ENCODE results near the gene FBXO42. TPM values are rescaled to one million over a fixed set of nuclear protein-coding genes. Genes with fewer than 3 reads are reported as not detected.

FBXO42 gene
- total and polyA plus RNA-seq, 8 donors = 4.3 to 35.4 (median 13.9) TPM

GRCh38 chr1:16211824-16212223, 140.5 kb downstream of the FBXO42 start:
- TF ChIP-seq POLR2AphosphoS5 (IDR thresholded peaks at IDR 0.05) = no peak
- no peak for TF ChIP-seq POLR2A (IDR thresholded peaks at IDR 0.05)
- TF ChIP-seq, protein P1, sequence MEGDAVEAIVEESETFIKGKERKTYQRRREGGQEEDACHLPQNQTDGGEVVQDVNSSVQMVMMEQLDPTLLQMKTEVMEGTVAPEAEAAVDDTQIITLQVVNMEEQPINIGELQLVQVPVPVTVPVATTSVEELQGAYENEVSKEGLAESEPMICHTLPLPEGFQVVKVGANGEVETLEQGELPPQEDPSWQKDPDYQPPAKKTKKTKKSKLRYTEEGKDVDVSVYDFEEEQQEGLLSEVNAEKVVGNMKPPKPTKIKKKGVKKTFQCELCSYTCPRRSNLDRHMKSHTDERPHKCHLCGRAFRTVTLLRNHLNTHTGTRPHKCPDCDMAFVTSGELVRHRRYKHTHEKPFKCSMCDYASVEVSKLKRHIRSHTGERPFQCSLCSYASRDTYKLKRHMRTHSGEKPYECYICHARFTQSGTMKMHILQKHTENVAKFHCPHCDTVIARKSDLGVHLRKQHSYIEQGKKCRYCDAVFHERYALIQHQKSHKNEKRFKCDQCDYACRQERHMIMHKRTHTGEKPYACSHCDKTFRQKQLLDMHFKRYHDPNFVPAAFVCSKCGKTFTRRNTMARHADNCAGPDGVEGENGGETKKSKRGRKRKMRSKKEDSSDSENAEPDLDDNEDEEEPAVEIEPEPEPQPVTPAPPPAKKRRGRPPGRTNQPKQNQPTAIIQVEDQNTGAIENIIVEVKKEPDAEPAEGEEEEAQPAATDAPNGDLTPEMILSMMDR (IDR thresholded peaks at IDR 0.05) = no peak
- no peak for TF ChIP-seq EP300 (IDR thresholded peaks at IDR 0.05)
- WGBS, 5 donors = 38 to 55% (median 50%) methylated on average over 6 of the region's 6 CpGs
- no peaks in the 10 kb centered on the region for H3K27me3 ChIP-seq
- H3K27ac ChIP-seq = peak overlapping the region; percentile 22 to 77 (median 67)
- no peaks in the 10 kb centered on the region for H3K36me3 ChIP-seq
- no peaks in the 10 kb centered on the region for H3K9me3 ChIP-seq
- peaks cover 20 to 72% (median 54%) of the 10 kb centered on the region in 4 donors for H3K4me1 ChIP-seq
- no peak for DNase-seq
- intact Hi-C loops (cut with DNase I; ENCODE audit: low total_unique reads) = no loop called here
- H3K4me3 ChIP-seq = peak overlapping the region in 3 of 4 donors; percentile 12 to 27 (median 14)

DNA sequence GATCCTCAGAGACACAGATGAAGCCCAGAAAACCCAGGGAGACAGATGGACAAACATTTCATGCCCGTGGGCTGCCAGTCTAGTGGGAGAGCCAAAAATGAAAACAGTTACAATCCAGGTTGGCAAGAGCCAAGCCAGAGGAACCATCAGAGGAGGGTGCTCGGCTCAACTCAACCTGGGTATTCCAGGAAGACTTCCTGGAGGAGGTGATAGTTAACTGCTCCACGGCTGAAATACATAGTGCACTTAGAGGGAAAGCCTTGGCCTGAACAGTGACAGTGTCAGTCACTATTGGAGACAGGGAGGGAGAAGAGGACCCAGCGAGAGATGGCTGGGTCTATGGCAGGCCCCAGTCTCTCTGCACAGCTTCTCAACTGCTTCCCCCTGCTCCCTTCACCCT, 141.7 kb downstream of the FBXO42 start:
- intact Hi-C loops (cut with DNase I; ENCODE audit: low total_unique reads) = no loop called here
- no peaks in the 10 kb centered on the region for H3K9me3 ChIP-seq
- peaks cover 21 to 72% (median 51%) of the 10 kb centered on the region in 4 donors for H3K4me1 ChIP-seq
- TF ChIP-seq, protein P1 (IDR thresholded peaks at IDR 0.05) = no peak
- TF ChIP-seq POLR2AphosphoS5 (IDR thresholded peaks at IDR 0.05) = no peak
- no peak for TF ChIP-seq EP300 (IDR thresholded peaks at IDR 0.05)
- TF ChIP-seq POLR2A (IDR thresholded peaks at IDR 0.05) = no peak
- no peak overlapping the region for H3K4me3 ChIP-seq
- no peak for DNase-seq
- H3K27ac ChIP-seq = peak overlapping the region in 1 of 5 donors; percentile 61
- WGBS, 5 donors = 45 to 65% (median 57%) methylated on average over 4 of the region's 4 CpGs
- no peaks in the 10 kb centered on the region for H3K36me3 ChIP-seq
- H3K27me3 ChIP-seq = no peaks in the 10 kb centered on the region

DNA sequence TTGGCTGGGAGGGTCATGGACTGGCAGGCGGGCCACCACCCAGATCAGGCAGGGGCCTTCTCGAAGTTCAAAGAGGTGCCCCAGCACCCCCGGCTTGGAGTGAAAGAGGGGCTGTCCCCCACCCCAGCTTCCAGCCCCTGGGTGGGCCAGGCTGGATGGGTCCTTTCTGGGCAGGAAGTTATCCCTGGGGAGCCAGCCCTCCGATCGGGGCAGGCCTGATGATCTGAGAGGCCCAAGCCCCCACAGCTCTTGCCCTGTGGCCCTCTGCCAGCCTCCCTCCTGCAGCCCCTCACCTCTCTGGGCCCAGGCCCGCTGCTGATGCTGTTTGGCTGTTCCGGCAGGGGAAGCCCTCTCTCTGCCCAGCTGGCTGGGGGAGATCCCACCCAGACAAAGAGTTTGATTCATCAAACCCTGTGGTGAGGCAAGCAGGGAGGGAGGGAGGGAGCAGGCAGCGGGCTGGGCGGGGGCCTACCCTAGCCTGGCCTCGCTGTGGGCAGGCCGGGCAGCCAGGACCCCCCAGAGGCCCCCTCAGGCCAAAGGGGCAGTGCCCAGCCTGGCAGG, 142.4 kb downstream of the FBXO42 start:
- DNase-seq = peak in 1 of 2 donors; percentile 65
- intact Hi-C loops (cut with DNase I; ENCODE audit: low total_unique reads) = no loop called here

DNA sequence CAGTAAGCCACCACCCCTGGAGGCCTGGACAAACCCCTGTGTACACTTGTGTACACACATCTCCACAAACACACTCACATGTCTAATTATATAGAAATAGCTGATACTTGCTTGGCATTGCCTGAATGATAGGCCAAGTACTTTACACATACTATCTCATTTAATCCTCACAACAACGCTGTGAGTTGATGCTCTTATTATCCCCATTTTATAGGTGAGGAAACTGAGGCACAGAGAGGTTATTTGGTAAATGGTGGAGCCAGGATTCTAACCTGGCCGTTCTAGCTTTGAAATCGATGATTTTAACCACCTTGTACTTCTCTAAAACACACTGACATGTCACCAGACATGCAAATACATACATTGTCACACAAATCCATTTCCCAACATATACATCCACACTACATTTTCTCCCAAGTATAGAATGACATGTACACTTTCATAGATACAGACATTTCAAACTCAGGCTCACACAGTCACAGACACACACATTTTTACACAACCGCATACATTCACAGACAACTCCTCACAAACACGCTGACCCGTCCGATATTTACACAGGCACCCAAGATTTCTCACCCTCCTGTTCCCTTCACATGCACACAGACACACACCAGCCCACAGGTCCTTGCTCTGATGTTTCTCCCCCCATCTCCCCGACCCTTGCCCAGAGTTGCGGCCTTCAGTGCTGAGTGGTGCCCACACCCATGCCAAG, 143.0 kb downstream of the FBXO42 start:
- Histone ChIP-seq H3K4me3 (peak overlapping the region in 1 of 4 donors; percentile 3), H3K4me1 (peaks cover 22 to 73% (median 52%) of the 10 kb centered on the region in 4 donors), H3K36me3 (peaks cover 0 to 8% (median under 1%) of the 10 kb centered on the region in 4 donors), H3K27ac (peak overlapping the region in 2 of 5 donors; percentile 20 to 91), H3K9me3 (no peaks in the 10 kb centered on the region), H3K27me3 (no peaks in the 10 kb centered on the region)
- WGBS, 5 donors = 44 to 68% (median 55%) methylated on average over 9 of the region's 9 CpGs
- DNase-seq = no peak
- TF ChIP-seq POLR2A (IDR thresholded peaks at IDR 0.05) (no peak), POLR2AphosphoS5 (IDR thresholded peaks at IDR 0.05) (no peak)
- intact Hi-C loops (cut with DNase I; ENCODE audit: low total_unique reads) = no loop called here

More for the DNA sequence above, 142.4 kb downstream of the FBXO42 start:
- Histone ChIP-seq H3K4me3 (peak overlapping the region in 1 of 4 donors; percentile 3), H3K4me1 (peaks cover 22 to 73% (median 52%) of the 10 kb centered on the region in 4 donors), H3K36me3 (peaks cover 0 to 1% (median 0%) of the 10 kb centered on the region in 4 donors), H3K27me3 (no peaks in the 10 kb centered on the region), H3K9me3 (no peaks in the 10 kb centered on the region), H3K27ac (peak overlapping the region in 2 of 5 donors; percentile 43 to 61)
- TF ChIP-seq POLR2A (IDR thresholded peaks at IDR 0.05) (no peak), EP300 (IDR thresholded peaks at IDR 0.05) (no peak), POLR2AphosphoS5 (IDR thresholded peaks at IDR 0.05) (no peak)
- TF ChIP-seq, protein P1 (IDR thresholded peaks at IDR 0.05) = no peak
- 30 to 48% (median 42%) methylated on average over 9 to 11 of the region's 11 CpGs for WGBS, 5 donors

Measured in stomach (tissue), 9 donors.